ENCODE data around the gene PLA2G6. TPM values are rescaled to one million over a fixed set of nuclear protein-coding genes. Genes with fewer than 3 reads are reported as not detected.

Gene PLA2G6
- total and polyA plus RNA-seq, 2 of the 13 experiments (the other 11 are each of a cell fraction or from before 2014, with no cell fraction given), result 4.8 to 11.5 TPM

DNA sequence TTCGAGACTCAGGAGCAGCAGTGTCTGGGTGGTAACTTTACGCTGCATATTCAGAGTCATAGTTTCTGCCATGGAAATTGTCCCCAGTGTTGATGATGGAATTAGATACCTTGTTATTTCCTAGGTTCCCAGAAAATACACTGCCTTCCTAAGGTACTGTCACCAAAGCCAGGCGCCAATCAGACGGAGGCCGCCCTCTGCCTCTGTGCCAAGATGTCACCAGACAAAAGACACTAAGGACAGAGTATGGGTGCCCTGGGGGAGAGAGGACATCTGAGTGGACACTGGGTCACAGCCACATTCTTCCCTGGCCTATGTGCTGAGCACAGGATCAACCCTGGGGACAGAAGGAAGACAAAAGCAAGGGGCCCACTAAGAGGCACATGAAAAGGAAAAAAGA lies 11.2 kb downstream of the PLA2G6 start (continued):
- TF ChIP-seq ZNF20 (CRISPR knock-in tag; IDR thresholded peaks at IDR 0.05), result no peak

DNA sequence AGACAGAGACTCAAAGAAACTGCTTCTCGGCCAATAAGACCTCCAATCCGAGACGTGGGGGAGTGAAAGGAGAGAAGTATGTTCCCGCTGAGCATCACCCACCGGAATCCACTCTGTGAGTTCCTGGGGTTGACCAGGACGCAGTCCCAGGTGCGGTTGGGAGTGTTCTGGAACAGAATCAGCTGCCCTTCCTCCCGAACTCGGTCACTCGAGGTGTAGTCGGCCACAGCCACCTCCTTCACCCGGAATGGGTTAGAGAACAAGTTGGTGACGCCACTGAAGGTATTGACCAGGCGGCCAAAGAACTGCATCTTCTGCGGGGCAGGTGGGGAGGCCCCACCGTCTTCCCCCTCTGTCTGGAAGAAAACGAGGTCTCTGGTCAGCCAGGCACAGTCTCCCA lies 12.5 kb downstream of the PLA2G6 start:
- peaks cover 47% of the 10 kb centered on the region for H3K4me1 ChIP-seq (ENCODE audit: insufficient read depth, low read length)
- intact Hi-C loops (cut with micrococcal nuclease; ENCODE audit: unreplicated experiment) (no loop called here), in situ Hi-C loops (cut with HindIII; ENCODE audit: extremely low pct_ligation_motif_present, low pct_unique_long_range_greater_than_20kb) (no loop called here)
- no peak for FAIRE-seq
- peaks cover 2% of the 10 kb centered on the region for H3K79me2 ChIP-seq (ENCODE audit: insufficient read depth, low read length)
- H3K36me3 ChIP-seq (replicated peaks in 1 of 2; ENCODE audit: control insufficient read depth in 1 of 2, insufficient read depth in 2 of 2, low read length in 2 of 2), result no peaks in the 10 kb centered on the region; a peak in 1 of 5 replicates
- no peaks in the 10 kb centered on the region for H3K27me3 ChIP-seq (ENCODE audit: control insufficient read depth in 1 of 2, insufficient read depth in 2 of 2, low read length in 2 of 2)
- H3K4me3 ChIP-seq (replicated peaks in 1 of 3; ENCODE audit: insufficient read depth in 1 of 3, low read depth in 2 of 3, low read length in 3 of 3), result no peak overlapping the region
- ATAC-seq, result no peak
- H3K9me3 ChIP-seq (ENCODE audit: low read length), result no peaks in the 10 kb centered on the region
- TF ChIP-seq, protein P1, sequence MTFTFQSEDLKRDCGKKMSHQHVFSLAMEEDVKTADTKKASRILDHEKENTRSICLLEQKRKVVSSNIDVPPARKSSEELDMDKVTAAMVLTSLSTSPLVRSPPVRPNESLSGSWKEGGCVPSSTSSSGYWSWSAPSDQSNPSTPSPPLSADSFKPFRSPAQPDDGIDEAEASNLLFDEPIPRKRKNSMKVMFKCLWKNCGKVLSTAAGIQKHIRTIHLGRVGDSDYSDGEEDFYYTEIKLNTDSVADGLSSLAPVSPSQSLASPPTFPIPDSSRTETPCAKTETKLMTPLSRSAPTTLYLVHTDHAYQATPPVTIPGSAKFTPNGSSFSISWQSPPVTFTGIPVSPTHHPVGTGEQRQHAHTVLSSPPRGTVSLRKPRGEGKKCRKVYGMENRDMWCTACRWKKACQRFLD (CRISPR knock-in tag; IDR thresholded peaks at IDR 0.05; ENCODE audit: borderline replicate concordance), result no peak
- TF ChIP-seq RXRA (CRISPR knock-in tag; IDR thresholded peaks at IDR 0.05), result no peak
- TF ChIP-seq, protein P2, sequence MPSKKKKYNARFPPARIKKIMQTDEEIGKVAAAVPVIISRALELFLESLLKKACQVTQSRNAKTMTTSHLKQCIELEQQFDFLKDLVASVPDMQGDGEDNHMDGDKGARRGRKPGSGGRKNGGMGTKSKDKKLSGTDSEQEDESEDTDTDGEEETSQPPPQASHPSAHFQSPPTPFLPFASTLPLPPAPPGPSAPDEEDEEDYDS (CRISPR knock-in tag; IDR thresholded peaks at IDR 0.05), result no peak
- TF ChIP-seq ZNF367 (CRISPR knock-in tag; IDR thresholded peaks at IDR 0.05; ENCODE audit: borderline replicate concordance), result no peak
- TF ChIP-seq ZNF44 (CRISPR knock-in tag; IDR thresholded peaks at IDR 0.05), result no peak
- TF ChIP-seq SP5 (CRISPR knock-in tag; IDR thresholded peaks at IDR 0.05; ENCODE audit: borderline replicate concordance, low read depth), result no peak
- H3K27ac ChIP-seq (ENCODE audit: extremely low read length, insufficient read depth, low read length), result no peak overlapping the region
- POLR2A ChIA-PET, result no interaction called here
- BruUV-seq (replicated peaks), result no TSS peak
- no peak overlapping the region for H2AFZ ChIP-seq (ENCODE audit: low read length)
- H3K4me2 ChIP-seq (ENCODE audit: low read depth, low read length), result no peak overlapping the region
- H4K20me1 ChIP-seq (ENCODE audit: insufficient read depth, low read length), result no peaks in the 10 kb centered on the region
- no peak for DNase-seq (ENCODE audit: low spot score)
- H3K9ac ChIP-seq (ENCODE audit: insufficient read depth, low read depth, low read length), result no peak overlapping the region
- WGBS (ENCODE audit: low lambda C conversion rate), result 91% methylated on average over 14 of the region's 17 CpGs
- CTCF ChIA-PET (ENCODE audit: low intra/inter-chr PET ratio, low total read pairs), result no interaction called here
